Caco-2 (cell line): ENCODE measurements around the gene ATP10D. TPM values are rescaled to one million over a fixed set of nuclear protein-coding genes. Genes with fewer than 3 reads are reported as not detected.

Experiments used
- BruUV-seq: library from RNA; stranded (reverse); fragments of 400-500 nt; replicated peaks from 2 replicates; lab custom pipeline; 2021; lab: Mats Ljungman, UMichigan
- CTCF ChIA-PET: fragments of 300-600 bp; sonication (Branson Sonifier 250); formaldehyde crosslinking; loops from one replicate; lab custom pipeline; 2022; ENCODE audit warnings: antibody characterized with exemption; lab: Charles Lee
- POLR2A ChIA-PET: fragments of 300-600 bp; sonication (Branson Sonifier 250); formaldehyde crosslinking; loops from one replicate; lab custom pipeline; 2022; ENCODE audit warnings: antibody characterized with exemption; lab: Charles Lee
- DNase-seq, 2 experiments: peaks; one replicate each; pipeline versions ENCODE4 v3.0.0 to v3.0.0-alpha.2; 2020 to 2022
- H3K27me3 ChIP-seq: replicated peaks from 2 replicates; pipeline ENCODE4 v1.6.0; 2011; ENCODE audit warnings: low read length; ENCODE audit not compliant: control insufficient read depth, insufficient read depth
- H3K36me3 ChIP-seq: 2 replicates; pipeline ENCODE4 v1.5.1; 2011; ENCODE audit warnings: low read length; ENCODE audit not compliant: control insufficient read depth, insufficient read depth
- H3K4me1 ChIP-seq: fragments of 250-450 bp; sonication (Bioruptor Pico); 2 replicates; pipeline ENCODE4 v1.5.1; 2020; ENCODE audit warnings: mild to moderate bottlenecking
- H3K4me3 ChIP-seq: 2 replicates; pipeline ENCODE4 v1.5.1; 2011; ENCODE audit warnings: low read depth, mild to moderate bottlenecking, control low read depth, low read length
- H3K9me3 ChIP-seq: fragments of 250-450 bp; sonication (Bioruptor Pico); 2 replicates; pipeline ENCODE4 v1.5.1; 2020; ENCODE audit warnings: mild to moderate bottlenecking, moderate library complexity
- H3K27ac Mint-ChIP-seq: one replicate; pipeline ENCODE4 v1.8.0; 2022; ENCODE audit warnings: mixed read lengths; ENCODE audit not compliant: unreplicated experiment
- H3K27me3 Mint-ChIP-seq: one replicate; pipeline ENCODE4 v1.8.0; 2022; ENCODE audit warnings: mixed read lengths; ENCODE audit not compliant: insufficient read depth, unreplicated experiment
- H3K36me3 Mint-ChIP-seq: one replicate; pipeline ENCODE4 v1.8.0; 2022; ENCODE audit warnings: mild to moderate bottlenecking, mixed read lengths; ENCODE audit not compliant: insufficient read depth, unreplicated experiment
- H3K4me1 Mint-ChIP-seq: one replicate; pipeline ENCODE4 v1.8.0; 2022; ENCODE audit warnings: low read depth, mixed read lengths; ENCODE audit not compliant: unreplicated experiment
- H3K4me3 Mint-ChIP-seq: one replicate; pipeline ENCODE4 v1.8.0; 2022; ENCODE audit warnings: mild to moderate bottlenecking, moderate library complexity, mixed read lengths; ENCODE audit not compliant: unreplicated experiment
- H3K9me3 Mint-ChIP-seq: one replicate; pipeline ENCODE4 v1.8.0; 2022; ENCODE audit warnings: mixed read lengths; ENCODE audit not compliant: unreplicated experiment
- intact Hi-C: fragments of 100-400 bp; cut with micrococcal nuclease; formaldehyde crosslinking; loops from one replicate; pipeline ENCODE4 v1.10.0; 2022; ENCODE audit not compliant: unreplicated experiment
- total RNA-seq: library from RNA; stranded (reverse); gene quantifications from 2 replicates; pipeline ENCODE4 v1.2.3, GENCODE V29; 2022
- TF ChIP-seq, protein P1 (sequence below), 2 experiments: fragments of 200-600 bp in 1 of 2; IDR thresholded peaks; 1 replicate in 1 of 2; 2 replicates in 1 of 2; pipeline versions ENCODE4 v1.5.1 to v1.8.0; 2011 to 2022; ENCODE audit warnings: antibody characterized with exemption in 1 of 2, control low read depth in 1 of 2, inconsistent platforms in 1 of 2, low read depth in 1 of 2, low read length in 1 of 2, mild to moderate bottlenecking in 1 of 2, moderate library complexity in 1 of 2; ENCODE audit not compliant: insufficient read depth in 1 of 2, severe bottlenecking in 1 of 2, unreplicated experiment in 1 of 2

The ATP10D gene
- total RNA-seq, 1 experiment from 2014 or later: 44.5 TPM

DNA sequence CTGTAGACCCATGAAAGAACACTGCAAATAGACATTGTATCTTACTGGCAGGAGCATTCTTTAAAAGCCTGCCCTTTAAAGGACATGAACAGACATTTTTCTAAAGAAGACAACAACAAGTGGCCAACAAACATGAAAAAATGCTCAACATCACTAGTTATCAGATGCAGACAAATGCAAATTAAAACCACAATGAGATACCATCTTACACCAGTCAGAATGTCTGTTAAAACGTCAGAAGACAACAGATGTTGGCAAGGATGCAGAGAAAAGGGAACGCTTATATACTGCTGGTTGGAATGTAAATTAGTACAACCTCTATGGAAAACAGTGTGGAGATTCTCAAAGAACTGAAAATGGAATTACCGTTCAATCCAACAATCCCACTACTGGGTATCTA lies 77.2 kb downstream of the ATP10D start:
- TF ChIP-seq, protein P1, sequence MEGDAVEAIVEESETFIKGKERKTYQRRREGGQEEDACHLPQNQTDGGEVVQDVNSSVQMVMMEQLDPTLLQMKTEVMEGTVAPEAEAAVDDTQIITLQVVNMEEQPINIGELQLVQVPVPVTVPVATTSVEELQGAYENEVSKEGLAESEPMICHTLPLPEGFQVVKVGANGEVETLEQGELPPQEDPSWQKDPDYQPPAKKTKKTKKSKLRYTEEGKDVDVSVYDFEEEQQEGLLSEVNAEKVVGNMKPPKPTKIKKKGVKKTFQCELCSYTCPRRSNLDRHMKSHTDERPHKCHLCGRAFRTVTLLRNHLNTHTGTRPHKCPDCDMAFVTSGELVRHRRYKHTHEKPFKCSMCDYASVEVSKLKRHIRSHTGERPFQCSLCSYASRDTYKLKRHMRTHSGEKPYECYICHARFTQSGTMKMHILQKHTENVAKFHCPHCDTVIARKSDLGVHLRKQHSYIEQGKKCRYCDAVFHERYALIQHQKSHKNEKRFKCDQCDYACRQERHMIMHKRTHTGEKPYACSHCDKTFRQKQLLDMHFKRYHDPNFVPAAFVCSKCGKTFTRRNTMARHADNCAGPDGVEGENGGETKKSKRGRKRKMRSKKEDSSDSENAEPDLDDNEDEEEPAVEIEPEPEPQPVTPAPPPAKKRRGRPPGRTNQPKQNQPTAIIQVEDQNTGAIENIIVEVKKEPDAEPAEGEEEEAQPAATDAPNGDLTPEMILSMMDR (IDR thresholded peaks at IDR 0.05; ENCODE audit: insufficient read depth in 1 of 2, low read depth in 1 of 2, low read length in 1 of 2, severe bottlenecking in 1 of 2, unreplicated experiment in 1 of 2): no peak
- Histone ChIP-seq H3K36me3 (no peaks in the 10 kb centered on the region), H3K4me3 (no peak overlapping the region), H3K4me1 (peaks cover 21% of the 10 kb centered on the region), H3K27me3 (no peaks in the 10 kb centered on the region), H3K9me3 (no peaks in the 10 kb centered on the region)
- Mint-ChIP-seq H3K4me3 (no peak overlapping the region), H3K9me3 (no peaks in the 10 kb centered on the region), H3K27me3 (no peaks in the 10 kb centered on the region), H3K36me3 (peaks cover 6% of the 10 kb centered on the region), H3K27ac (no peak overlapping the region), H3K4me1 (peaks cover 16% of the 10 kb centered on the region)
- ChIA-PET CTCF (interaction anchor here (1.2 kb wide), 1 partner anchor 99 kb away, joined by 4 read pairs; the partner anchor contains the start of gene COMMD8), POLR2A (no interaction called here)
- DNase-seq: no peak
- no TSS peak for BruUV-seq
- intact Hi-C loops: loop anchor here (10.0 kb wide), 1 partner anchor 407 kb away; no protein-coding TSS in a partner anchor

DNA sequence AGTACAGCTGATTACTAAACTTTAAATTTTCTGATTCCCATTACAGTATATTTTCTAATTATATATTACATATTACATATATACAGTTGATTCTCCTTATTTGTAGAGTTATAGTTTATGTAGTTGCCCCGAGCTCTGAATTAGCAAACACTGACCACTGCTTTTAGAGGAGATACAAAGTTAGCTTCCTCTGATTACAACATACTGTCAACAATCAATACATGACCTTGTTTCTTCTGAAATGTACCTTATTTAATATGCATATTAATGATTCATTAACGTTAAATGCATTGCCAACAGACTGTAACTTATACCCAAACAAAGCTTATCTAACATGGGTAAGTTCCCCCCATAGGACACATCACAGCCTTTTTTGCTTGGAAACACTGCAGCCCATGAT lies 81.5 kb downstream of the ATP10D start:
- ChIA-PET POLR2A (no interaction called here), CTCF (no interaction called here)
- Histone ChIP-seq H3K36me3 (no peaks in the 10 kb centered on the region), H3K4me1 (peaks cover 14% of the 10 kb centered on the region), H3K27me3 (no peaks in the 10 kb centered on the region), H3K9me3 (no peaks in the 10 kb centered on the region), H3K4me3 (no peak overlapping the region)
- no peak for DNase-seq
- H3K36me3 Mint-ChIP-seq: peaks cover 13% of the 10 kb centered on the region
- BruUV-seq: no TSS peak
- intact Hi-C loops: loop anchor here (10.0 kb wide), 1 partner anchor 412 kb away; no protein-coding TSS in a partner anchor
- TF ChIP-seq, protein P1 (IDR thresholded peaks at IDR 0.05; ENCODE audit: insufficient read depth in 1 of 2, low read depth in 1 of 2, low read length in 1 of 2, severe bottlenecking in 1 of 2, unreplicated experiment in 1 of 2): no peak
- H3K27me3 Mint-ChIP-seq: no peaks in the 10 kb centered on the region
- no peak overlapping the region for H3K4me3 Mint-ChIP-seq
- H3K9me3 Mint-ChIP-seq: no peaks in the 10 kb centered on the region
- H3K4me1 Mint-ChIP-seq: peaks cover 8% of the 10 kb centered on the region
- H3K27ac Mint-ChIP-seq: no peak overlapping the region

- TF ChIP-seq, protein P1 (IDR thresholded peaks at IDR 0.05; ENCODE audit: insufficient read depth in 1 of 2, low read depth in 1 of 2, low read length in 1 of 2, severe bottlenecking in 1 of 2, unreplicated experiment in 1 of 2): no peak
- intact Hi-C loops: loop anchor here (10.0 kb wide), 1 partner anchor 412 kb away; no protein-coding TSS in a partner anchor
Measured at GRCh38 chr4:47566969-47567368, 81.9 kb downstream of the ATP10D start.

More at GRCh38 chr4:47566969-47567368, 81.9 kb downstream of the ATP10D start:
- Mint-ChIP-seq H3K27me3 (no peaks in the 10 kb centered on the region), H3K4me3 (no peak overlapping the region), H3K9me3 (no peaks in the 10 kb centered on the region), H3K36me3 (peaks cover 13% of the 10 kb centered on the region), H3K4me1 (peaks cover 5% of the 10 kb centered on the region), H3K27ac (no peak overlapping the region)
- DNase-seq: no peak
- CTCF ChIA-PET: no interaction called here
- no peaks in the 10 kb centered on the region for H3K36me3 ChIP-seq
- no peaks in the 10 kb centered on the region for H3K9me3 ChIP-seq
- no TSS peak for BruUV-seq
- POLR2A ChIA-PET: no interaction called here
- H3K27me3 ChIP-seq: no peaks in the 10 kb centered on the region
- peaks cover 10% of the 10 kb centered on the region; the same call in 1 of the 2 replicates for H3K4me1 ChIP-seq
- no peak overlapping the region for H3K4me3 ChIP-seq
